ENCODE results near the gene RBM33. TPM values are rescaled to one million over a fixed set of nuclear protein-coding genes. Genes with fewer than 3 reads are reported as not detected.

The RBM33 gene
- total and polyA plus RNA-seq, 2 of the 4 experiments (the other 2 are of a cell fraction), result 7.3 to 10.8 TPM

DNA sequence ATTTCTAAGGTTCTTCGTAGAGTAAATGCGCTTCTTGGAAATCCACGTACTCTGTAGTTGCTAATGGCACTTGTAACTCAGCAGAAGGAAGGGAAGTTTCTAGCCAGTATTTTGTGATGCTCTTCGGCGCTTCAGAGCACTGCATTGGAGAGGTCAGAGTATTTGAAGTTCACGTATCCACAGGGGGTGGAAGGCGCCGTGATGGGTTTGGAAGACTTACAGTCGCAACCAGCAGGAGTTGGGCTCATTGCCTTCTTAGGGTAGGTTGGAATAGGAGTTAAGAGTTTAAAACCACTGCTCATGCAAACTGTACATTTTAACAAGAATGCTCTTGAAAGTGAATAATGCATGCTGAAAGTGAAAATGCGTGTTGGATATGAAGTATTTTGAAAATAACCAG is 118.7 kb downstream of the RBM33 start:
- H3K9me1 ChIP-seq (ENCODE audit: insufficient read depth, low read length), result peaks cover 8% of the 10 kb centered on the region; the same call in 1 of the 2 replicates
- H4K20me1 ChIP-seq (ENCODE audit: insufficient read depth, low read length), result peaks cover 39% of the 10 kb centered on the region
- peaks cover 37% of the 10 kb centered on the region for H3K36me3 ChIP-seq (ENCODE audit: control insufficient read depth, insufficient read depth, low read length)
- in situ Hi-C loops (cut with MboI; ENCODE audit: low sequenced_read_pairs) (loop anchor here (25.0 kb wide), 1 partner anchor 376 kb away; no protein-coding TSS in a partner anchor), dilution Hi-C loops (cut with HindIII; ENCODE audit: low sequenced_read_pairs, unreplicated experiment) (no loop called here), intact Hi-C loops (cut with micrococcal nuclease) (no loop called here)
- no peak overlapping the region for H2BK120ac ChIP-seq (ENCODE audit: low read depth, low read length)
- H2AK9ac ChIP-seq (replicated peaks; ENCODE audit: low read depth, low read length, poor library complexity), result no peak overlapping the region
- H3K27ac ChIP-seq (ENCODE audit: insufficient read depth, low read length), result no peak overlapping the region
- DNase-seq, result no peak
- no peak for TF ChIP-seq MAFK (IDR thresholded peaks at IDR 0.05; ENCODE audit: low read depth, low read length)
- no peak for TF ChIP-seq CHD1 (IDR thresholded peaks at IDR 0.05; ENCODE audit: low read depth, low read length)
- TF ChIP-seq MAZ (IDR thresholded peaks at IDR 0.05; ENCODE audit: borderline replicate concordance, low read depth, low read length), result no peak
- TF ChIP-seq FOS (IDR thresholded peaks at IDR 0.05; ENCODE audit: low read depth, low read length), result no peak
- TF ChIP-seq, protein P1, sequence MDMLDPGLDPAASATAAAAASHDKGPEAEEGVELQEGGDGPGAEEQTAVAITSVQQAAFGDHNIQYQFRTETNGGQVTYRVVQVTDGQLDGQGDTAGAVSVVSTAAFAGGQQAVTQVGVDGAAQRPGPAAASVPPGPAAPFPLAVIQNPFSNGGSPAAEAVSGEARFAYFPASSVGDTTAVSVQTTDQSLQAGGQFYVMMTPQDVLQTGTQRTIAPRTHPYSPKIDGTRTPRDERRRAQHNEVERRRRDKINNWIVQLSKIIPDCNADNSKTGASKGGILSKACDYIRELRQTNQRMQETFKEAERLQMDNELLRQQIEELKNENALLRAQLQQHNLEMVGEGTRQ (IDR thresholded peaks at IDR 0.05; ENCODE audit: low read depth, low read length), result no peak
- no peak for TF ChIP-seq BHLHE40 (IDR thresholded peaks at IDR 0.05; ENCODE audit: low read depth, low read length)
- TF ChIP-seq RAD21 (IDR thresholded peaks at IDR 0.05; ENCODE audit: low read length), result no peak
- no peak for TF ChIP-seq CEBPB (IDR thresholded peaks at IDR 0.05; ENCODE audit: low read depth, low read length)
- TF ChIP-seq RFX5 (IDR thresholded peaks at IDR 0.05; ENCODE audit: low read depth, low read length), result no peak
- TF ChIP-seq NFE2L2 (IDR thresholded peaks at IDR 0.05; ENCODE audit: low read depth, low read length), result no peak
- H2AFZ ChIP-seq (replicated peaks; ENCODE audit: low read length, poor library complexity), result no peak overlapping the region
- no peak overlapping the region for H4K91ac ChIP-seq (ENCODE audit: insufficient read depth, low read depth, low read length)
- H3K4me1 ChIP-seq (ENCODE audit: control insufficient read depth, insufficient read depth, low read length), result peaks cover 2% of the 10 kb centered on the region; the same call in 1 of the 2 replicates
- H3K9ac ChIP-seq (ENCODE audit: low read depth, low read length), result no peak overlapping the region
- no TSS peak for BruUV-seq (replicated peaks)
- H3K56ac ChIP-seq (ENCODE audit: extremely low read depth, insufficient read depth, low read length), result no peak overlapping the region
- peaks cover 29 to 62% of the 10 kb centered on the region in 2 experiments for H3K79me1 ChIP-seq (ENCODE audit: low read depth in 1 of 2, low read length in 2 of 2)
- no peak for ATAC-seq (ENCODE audit: low read depth)
- no peak overlapping the region for H2BK15ac ChIP-seq (ENCODE audit: low read depth, low read length)
- H2BK5ac ChIP-seq (ENCODE audit: low read depth, low read length, poor library complexity, severe bottlenecking), result no peak overlapping the region
- H3K4me2 ChIP-seq (ENCODE audit: low read depth, low read length), result no peak overlapping the region
- no peaks in the 10 kb centered on the region for H3K9me3 ChIP-seq (ENCODE audit: control insufficient read depth, insufficient read depth, low read length)
- H4K5ac ChIP-seq (ENCODE audit: low read depth, low read length), result no peak overlapping the region
- WGBS, 2 experiments (ENCODE audit: extremely low coverage in 2 of 2, insufficient read length in 1 of 2), result 93% methylated on average over 3 of the region's 10 CpGs; no CpG with 5 or more reads in 1 of the 2 experiments
- H4K8ac ChIP-seq (ENCODE audit: low read depth in 2 of 2, low read length in 2 of 2), result no peak overlapping the region
- H3K4me3 ChIP-seq (ENCODE audit: insufficient read depth, low read depth, low read length), result no peak overlapping the region
- H3K27me3 ChIP-seq (ENCODE audit: control insufficient read depth, insufficient read depth, low read length), result no peaks in the 10 kb centered on the region
- no peak overlapping the region for H3K18ac ChIP-seq (ENCODE audit: low read depth, low read length)
- H2BK20ac ChIP-seq (ENCODE audit: low read depth, low read length), result no peak overlapping the region
- ChIA-PET CTCF (no interaction called here), POLR2A (ENCODE audit: unreplicated experiment) (no interaction called here)
- H3K14ac ChIP-seq (replicated peaks; ENCODE audit: low read depth, low read length), result no peak overlapping the region
- no peak overlapping the region for H3K4ac ChIP-seq (ENCODE audit: low read depth, low read length)
- H2AK5ac ChIP-seq (ENCODE audit: low read depth, low read length), result no peak overlapping the region
- H3K23ac ChIP-seq (ENCODE audit: low read depth, low read length), result no peak overlapping the region
